Fibroblast of the conjunctiva (primary cell): ENCODE measurements around the gene MYT1.
"Not testable (repeated sequence)": the region's sequence is repeated elsewhere in the genome, so short reads cannot be mapped to it uniquely, and the experiment has no call there.

Source experiments
- DNase-seq: peaks from one replicate; pipeline ENCODE4 v3.0.0-alpha.2; 2010; ENCODE audit warnings: low read depth

MYT1 gene

DNA sequence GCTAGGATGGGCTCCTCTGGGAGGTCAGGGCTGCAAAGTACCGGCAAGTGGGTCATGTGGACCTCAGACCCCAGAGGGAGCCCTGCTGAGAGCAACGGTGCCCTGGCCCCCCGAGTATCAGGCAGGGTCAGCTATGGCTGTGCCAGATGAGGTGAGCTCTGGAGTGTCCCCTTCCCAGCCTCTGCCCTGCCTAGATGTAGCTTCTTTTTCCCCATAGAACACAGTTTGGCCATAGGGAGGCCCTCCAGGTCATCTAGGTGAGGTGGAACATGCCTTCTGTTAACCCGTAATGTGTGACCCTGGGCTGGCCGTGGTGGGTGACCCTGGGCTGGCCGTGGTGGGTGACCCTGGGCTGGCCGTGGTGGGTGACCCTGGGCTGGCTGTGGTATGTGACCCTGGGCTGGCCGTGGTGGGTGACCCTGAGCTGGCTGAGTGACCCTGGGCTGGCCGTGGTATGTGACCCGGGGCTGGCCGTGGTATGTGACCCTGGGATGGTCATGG lies 70.1 kb downstream of the MYT1 start:
- no peak for DNase-seq

- DNase-seq: not testable (repeated sequence)
Observed at GRCh38 chr20:64234921-64235565, 70.8 kb downstream of the MYT1 start.

- no peak for DNase-seq
Observed at GRCh38 chr20:64236137-64237088, 72.2 kb downstream of the MYT1 start.

- no peak for DNase-seq
Observed at GRCh38 chr20:64237316-64237715, 73.1 kb downstream of the MYT1 start.

DNA sequence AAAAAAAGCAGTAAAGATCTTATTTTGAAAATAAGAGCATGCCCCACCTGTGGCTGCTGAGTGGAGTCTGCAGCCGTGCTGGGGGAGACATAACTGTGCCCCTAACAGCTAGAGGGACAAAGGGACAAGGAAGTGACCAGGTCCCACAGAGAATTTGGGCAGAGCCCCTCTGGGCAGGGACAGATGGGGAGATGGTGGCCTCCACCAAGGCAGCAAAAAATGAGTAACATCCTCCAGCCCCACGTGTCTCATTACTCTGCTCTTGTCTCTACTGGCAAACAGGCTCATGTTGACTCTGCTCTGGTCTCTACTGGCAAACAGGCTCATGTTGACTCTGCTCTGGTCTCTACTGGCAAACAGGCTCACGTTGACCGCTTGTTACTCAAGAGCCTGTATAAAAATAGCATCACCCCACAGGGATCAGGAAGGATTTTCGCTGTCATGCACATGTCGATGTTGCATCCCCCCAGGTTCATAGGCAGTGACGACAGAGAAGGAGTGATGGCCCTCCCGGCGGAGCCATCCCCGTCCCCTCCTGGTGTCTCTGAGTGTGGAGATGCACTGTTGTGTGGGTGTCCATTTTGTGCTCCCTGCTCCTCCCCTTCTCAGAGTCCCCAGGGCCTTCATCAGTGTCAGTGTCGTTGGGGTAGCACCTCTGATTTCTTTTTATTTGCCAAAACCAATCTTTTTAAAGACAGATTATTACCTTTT lies 74.0 kb downstream of the MYT1 start:
- DNase-seq: no peak

- DNase-seq: no peak
Observed at GRCh38 chr20:64238851-64239387, 74.7 kb downstream of the MYT1 start.

DNA sequence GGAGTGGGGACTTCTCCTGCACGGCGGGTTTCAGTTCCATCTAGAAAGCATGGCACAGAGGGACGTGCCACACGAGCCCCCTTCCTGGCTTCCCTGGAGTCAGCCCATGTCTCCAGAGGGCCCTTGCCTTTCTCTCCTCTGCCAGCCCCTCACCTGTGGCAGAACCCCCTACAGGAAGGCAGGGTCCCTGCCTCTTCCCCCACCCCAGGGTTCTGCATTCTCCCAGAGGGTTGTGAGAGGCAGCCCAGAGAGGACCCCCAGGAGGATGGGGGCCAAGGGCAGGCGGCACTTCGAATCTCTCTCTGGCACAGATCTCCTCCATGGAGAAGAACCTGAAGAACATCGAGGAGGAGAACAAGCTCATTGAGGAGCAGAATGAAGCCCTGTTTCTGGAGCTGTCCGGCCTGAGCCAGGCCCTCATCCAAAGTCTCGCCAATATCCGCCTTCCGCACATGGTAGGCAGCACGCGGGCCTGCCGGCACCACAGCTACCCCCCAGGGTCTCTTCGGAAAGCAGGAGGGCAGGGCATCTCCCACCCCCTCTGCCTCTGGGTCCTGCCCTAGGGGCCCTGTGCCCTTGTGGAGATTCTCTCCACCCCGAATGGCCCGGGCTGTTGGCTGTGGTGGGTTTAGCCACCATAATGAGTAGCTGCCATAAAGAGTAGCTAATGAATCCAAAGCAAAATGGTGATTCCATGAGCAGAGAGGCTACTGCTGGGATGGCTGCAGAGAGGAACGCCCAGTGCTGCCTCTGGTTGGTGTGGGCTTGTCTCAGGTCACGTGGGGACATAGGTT lies 75.4 kb downstream of the MYT1 start:
- DNase-seq: no peak

GRCh38 chr20:64240243-64241015 lies 76.2 kb downstream of the MYT1 start:
- no peak for DNase-seq

DNA sequence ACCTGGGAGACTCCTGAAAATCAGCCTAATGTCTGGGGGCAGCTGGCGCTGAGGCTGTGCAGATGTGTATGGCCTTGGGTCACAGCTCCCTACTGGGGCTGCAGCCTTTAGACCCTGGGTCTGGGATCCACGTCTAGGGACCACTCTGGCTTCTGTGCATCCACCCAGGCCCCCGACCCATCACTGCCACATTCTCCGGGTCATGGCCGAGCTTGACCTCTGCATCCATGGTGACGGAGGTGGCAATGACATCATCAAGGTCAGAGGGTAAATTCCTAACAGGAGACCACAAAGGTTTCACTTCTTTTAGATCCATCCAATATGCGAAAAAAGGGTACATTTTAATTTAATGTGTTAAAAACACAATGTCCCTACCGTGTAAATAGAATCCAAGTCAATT lies 76.8 kb downstream of the MYT1 start:
- no peak for DNase-seq

- DNase-seq: no peak
Observed at GRCh38 chr20:64242003-64242796, 77.9 kb downstream of the MYT1 start.

DNA sequence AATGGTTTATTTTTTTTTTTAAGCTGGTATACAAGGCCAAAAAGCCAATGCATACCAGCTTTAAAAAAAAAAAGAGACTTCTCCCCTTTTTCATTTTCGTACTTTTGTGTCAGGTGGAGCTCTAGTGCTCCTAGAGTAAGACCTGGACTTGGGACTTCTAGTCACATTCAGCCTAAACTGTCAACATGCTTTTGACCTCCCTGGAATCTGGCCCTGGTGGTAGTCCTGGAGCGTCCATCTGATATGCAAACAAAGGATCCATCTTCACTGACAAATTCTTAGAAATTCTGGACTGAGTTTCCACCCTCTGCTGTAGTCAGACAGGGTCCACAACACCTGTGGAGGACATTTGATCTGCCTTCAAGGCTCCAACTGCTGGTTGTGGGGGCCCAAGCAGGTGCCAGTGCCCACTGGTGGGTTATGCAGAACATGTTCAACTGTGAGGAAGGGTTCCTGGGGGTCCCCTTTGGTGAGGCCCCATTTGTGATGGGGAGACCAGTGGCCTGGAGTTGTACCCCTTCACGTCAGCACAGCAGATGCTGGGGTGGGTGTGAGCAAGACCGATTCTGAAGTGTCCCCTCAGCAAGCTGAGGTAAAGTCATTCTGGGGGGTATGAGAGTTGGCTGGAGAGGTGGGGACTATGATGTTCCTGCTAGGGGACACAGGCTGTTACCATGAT lies 78.7 kb downstream of the MYT1 start:
- DNase-seq: no peak

DNA sequence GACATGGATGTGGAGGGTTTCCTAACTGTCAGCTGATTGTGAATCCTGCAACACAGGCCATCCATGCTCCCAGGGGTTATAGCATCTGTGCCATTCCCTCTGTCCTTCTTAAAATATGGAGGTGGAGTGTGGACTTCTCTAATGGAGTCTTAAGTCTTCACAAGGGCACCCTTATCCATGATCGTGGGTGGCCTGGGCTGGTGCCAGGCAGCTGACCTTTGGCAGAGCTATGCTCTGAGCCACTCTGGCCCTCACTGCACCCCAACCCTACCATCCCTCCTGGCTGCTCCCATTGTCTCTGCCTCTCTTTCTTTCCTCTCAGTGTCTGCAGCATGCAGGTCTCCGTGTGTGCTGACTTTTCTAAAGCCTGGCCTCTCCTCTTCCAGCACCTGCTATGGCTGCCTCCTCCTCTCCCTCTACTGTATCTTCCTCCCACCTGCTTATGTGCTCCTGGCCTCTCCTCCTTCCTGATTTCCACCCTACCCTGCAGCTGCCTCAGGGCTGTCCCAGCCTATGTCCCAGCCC lies 80.1 kb downstream of the MYT1 start:
- no peak for DNase-seq

- no peak for DNase-seq
Observed at GRCh38 chr20:64244870-64245603, 80.8 kb downstream of the MYT1 start.

DNA sequence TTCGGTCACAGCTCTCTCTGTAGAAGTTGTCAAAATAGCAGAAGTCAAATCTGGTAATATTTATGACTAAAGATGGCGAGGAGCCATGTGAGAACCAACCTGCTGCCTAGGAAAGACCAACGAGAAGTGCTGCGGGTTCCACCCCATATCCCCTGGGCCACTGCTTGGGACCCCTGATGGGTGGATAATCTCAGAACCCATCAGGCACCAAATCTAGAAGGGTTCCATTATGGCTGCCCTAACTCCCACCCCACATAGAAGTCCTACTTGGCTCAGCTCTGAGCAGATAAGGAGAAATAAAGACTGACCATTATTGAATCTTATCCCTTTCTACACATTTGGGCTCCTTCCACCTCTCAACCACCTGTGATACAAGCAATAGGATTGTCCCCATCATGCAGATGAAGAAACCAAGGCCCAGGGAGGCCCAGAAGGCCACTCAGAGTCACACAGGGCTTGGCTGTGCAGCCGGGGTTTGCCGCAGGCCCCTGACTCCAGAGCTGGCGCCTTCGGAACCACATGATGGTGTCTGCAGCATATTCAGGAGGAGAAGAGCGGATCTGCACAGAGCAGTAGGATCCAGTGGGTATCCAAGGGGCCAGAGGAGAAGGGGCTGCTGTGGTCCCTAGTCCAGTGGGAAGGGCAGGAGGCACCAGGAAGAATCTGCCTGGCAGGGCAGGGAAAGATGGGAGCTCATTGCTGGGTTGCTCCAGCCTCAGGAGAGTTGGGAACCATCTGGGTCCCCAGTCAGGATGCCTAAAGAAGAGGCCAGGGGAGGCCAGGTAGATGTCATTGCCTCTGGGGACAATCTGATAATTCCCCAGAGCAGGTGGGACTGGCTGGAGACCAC lies 81.7 kb downstream of the MYT1 start:
- no peak for DNase-seq

DNA sequence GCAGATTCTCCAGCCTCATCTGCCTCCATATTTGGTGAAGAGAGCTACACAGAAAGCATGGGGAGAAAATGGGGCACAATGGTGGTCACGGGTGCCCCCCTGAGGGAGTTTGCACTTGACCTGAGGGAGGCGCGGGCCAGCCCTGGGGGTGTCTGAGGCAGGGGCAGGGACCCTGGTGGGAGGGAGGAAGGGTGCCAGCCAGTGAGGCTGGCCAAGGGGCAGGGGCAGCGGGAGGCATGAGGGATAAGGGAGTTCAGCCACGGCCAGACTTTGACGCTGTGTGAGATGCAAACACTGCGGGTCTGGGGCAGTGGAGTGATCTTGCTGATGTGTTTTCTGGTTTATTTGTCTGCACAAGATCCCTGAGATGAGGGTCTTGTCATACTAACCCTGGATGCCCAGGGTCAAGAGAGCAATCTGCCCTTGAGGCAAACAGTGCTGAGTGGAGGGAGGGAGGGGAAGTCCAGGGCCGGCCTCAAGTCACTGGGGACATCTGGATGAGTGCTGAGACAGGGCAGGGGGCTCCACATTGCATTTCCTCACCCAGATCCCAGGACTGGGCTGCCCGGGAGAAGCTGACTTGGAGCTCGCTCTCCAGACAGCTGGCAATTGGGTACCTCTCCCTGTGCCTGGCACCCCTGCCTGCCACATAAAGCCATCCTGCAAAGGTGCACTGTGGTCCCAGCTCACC lies 82.5 kb downstream of the MYT1 start:
- DNase-seq: no peak

GRCh38 chr20:64247307-64247618 lies 83.0 kb downstream of the MYT1 start:
- DNase-seq: no peak
